SK-N-SH treated with all-trans-retinoic acid at 6 μM for 48 hours (cell line): Measurements from ENCODE around the gene CACNA1A.

ENCODE experiments used
- ARNTL ChIP-seq: fragments of 450-650 bp; formaldehyde crosslinking; IDR thresholded peaks from 2 replicates; pipeline ENCODE4 v1.5.0; 2020; ENCODE audit warnings: low read depth, mild to moderate bottlenecking, moderate library complexity, borderline replicate concordance
- CREB5 ChIP-seq: fragments of 250-450 bp; sonication (Bioruptor Pico); IDR thresholded peaks from 2 replicates; pipeline ENCODE4 v1.5.1; 2020; ENCODE audit warnings: low read depth, mild to moderate bottlenecking, moderate library complexity
- GLIS3 ChIP-seq: fragments of 250-450 bp; sonication (Bioruptor Pico); IDR thresholded peaks from 2 replicates; pipeline ENCODE4 v1.5.0; 2020; ENCODE audit warnings: mild to moderate bottlenecking, moderate library complexity
- OSR1 ChIP-seq: fragments of 250-450 bp; sonication (Bioruptor Pico); IDR thresholded peaks from 2 replicates; pipeline ENCODE4 v1.8.0; 2022; ENCODE audit warnings: moderate library complexity, mild to moderate bottlenecking, inconsistent platforms
- PATZ1 ChIP-seq: fragments of 250-450 bp; sonication (Bioruptor Pico); IDR thresholded peaks from 2 replicates; pipeline ENCODE4 v1.8.0; 2020; ENCODE audit warnings: mild to moderate bottlenecking, moderate library complexity, borderline replicate concordance
- PPARA ChIP-seq: fragments of 250-450 bp; sonication (Bioruptor Pico); IDR thresholded peaks from 2 replicates; pipeline ENCODE4 v1.5.0; 2020; ENCODE audit warnings: mild to moderate bottlenecking, borderline replicate concordance
- RARB ChIP-seq: fragments of 250-450 bp; sonication (Bioruptor Pico); IDR thresholded peaks from 2 replicates; pipeline ENCODE4 v1.8.0; 2021; ENCODE audit warnings: mild to moderate bottlenecking, moderate library complexity
- ZC3H10 ChIP-seq: fragments of 250-450 bp; sonication (Bioruptor Pico); IDR thresholded peaks from 2 replicates; pipeline ENCODE4 v1.5.1; 2021; ENCODE audit warnings: mild to moderate bottlenecking, moderate library complexity
- ZFP3 ChIP-seq: fragments of 250-450 bp; sonication (Bioruptor Pico); IDR thresholded peaks from 2 replicates; pipeline ENCODE4 v1.5.0; 2020; ENCODE audit warnings: mild to moderate bottlenecking, moderate library complexity
- ZFP30 ChIP-seq: fragments of 450-650 bp; formaldehyde crosslinking; IDR thresholded peaks from 2 replicates; pipeline ENCODE4 v1.5.0; 2022; ENCODE audit warnings: mild to moderate bottlenecking, moderate library complexity
- ZNF565 ChIP-seq: fragments of 450-650 bp; formaldehyde crosslinking; conservative IDR thresholded peaks from 2 replicates; pipeline ENCODE4 v1.5.0; 2020; ENCODE audit warnings: low read depth, mild to moderate bottlenecking, moderate library complexity
- ZNF70 ChIP-seq: fragments of 450-650 bp; formaldehyde crosslinking; IDR thresholded peaks from 2 replicates; pipeline ENCODE4 v1.5.0; 2020; ENCODE audit warnings: mild to moderate bottlenecking, moderate library complexity
- ZNF8 ChIP-seq: fragments of 450-650 bp; formaldehyde crosslinking; IDR thresholded peaks from 2 replicates; pipeline ENCODE4 v1.5.0; 2020; ENCODE audit warnings: mild to moderate bottlenecking, moderate library complexity
- TF ChIP-seq, protein P1 (sequence below): fragments of 250-450 bp; sonication (Bioruptor Pico); IDR thresholded peaks from 2 replicates; pipeline ENCODE4 v1.8.0; 2021; ENCODE audit warnings: low read depth, mild to moderate bottlenecking, moderate library complexity, borderline replicate concordance

DNA sequence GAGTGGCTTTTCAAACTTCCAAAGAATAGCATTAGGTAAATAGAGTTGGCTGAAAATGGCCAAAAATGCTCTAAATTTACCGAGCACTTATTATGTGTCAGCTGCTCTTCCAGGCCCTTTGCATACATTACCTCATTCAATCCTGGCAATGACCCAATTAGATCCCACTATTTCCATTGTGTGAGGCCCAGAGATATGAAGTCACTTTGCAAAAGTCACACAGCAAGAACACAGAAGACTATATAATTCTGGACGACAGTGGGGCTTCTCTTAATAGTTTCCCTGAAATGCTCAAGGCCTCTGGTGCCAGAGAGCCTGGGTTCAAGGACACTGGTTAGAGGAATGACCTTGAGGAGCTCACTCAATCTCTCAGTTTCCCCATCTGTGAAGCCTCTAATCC, 209.3 kb downstream of the CACNA1A start:
- TF ChIP-seq PATZ1 (CRISPR knock-in tag) = no peak
- TF ChIP-seq, protein P1, sequence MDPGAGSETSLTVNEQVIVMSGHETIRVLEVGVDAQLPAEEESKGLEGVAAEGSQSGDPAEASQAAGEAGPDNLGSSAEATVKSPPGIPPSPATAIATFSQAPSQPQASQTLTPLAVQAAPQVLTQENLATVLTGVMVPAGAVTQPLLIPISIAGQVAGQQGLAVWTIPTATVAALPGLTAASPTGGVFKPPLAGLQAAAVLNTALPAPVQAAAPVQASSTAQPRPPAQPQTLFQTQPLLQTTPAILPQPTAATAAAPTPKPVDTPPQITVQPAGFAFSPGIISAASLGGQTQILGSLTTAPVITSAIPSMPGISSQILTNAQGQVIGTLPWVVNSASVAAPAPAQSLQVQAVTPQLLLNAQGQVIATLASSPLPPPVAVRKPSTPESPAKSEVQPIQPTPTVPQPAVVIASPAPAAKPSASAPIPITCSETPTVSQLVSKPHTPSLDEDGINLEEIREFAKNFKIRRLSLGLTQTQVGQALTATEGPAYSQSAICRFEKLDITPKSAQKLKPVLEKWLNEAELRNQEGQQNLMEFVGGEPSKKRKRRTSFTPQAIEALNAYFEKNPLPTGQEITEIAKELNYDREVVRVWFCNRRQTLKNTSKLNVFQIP = no peak
- no peak for TF ChIP-seq ZNF565
- TF ChIP-seq ZFP30 = no peak
- TF ChIP-seq RARB (CRISPR knock-in tag) = no peak
- no peak for TF ChIP-seq ZFP3 (CRISPR knock-in tag)
- no peak for TF ChIP-seq CREB5
- no peak for TF ChIP-seq GLIS3 (CRISPR knock-in tag)
- TF ChIP-seq ARNTL (CRISPR knock-in tag) = no peak
- TF ChIP-seq OSR1 (CRISPR knock-in tag) = no peak
- no peak for TF ChIP-seq ZNF8
- TF ChIP-seq ZC3H10 (CRISPR knock-in tag) = no peak
- no peak for TF ChIP-seq PPARA
- TF ChIP-seq ZNF70 = no peak
